Prostate gland (tissue), 2 donors: Measurements from ENCODE around the gene NKX2-4.

Source experiments
- POLR2A ChIP-seq: fragments of 450-650 bp; IDR thresholded peaks from one replicate; pipeline ENCODE4 v1.6.1; 2016; ENCODE audit warnings: antibody characterized with exemption, mild to moderate bottlenecking
- TF ChIP-seq, protein P1 (sequence below), 4 experiments: fragments of 200-600 bp in 2 of 4; fragments of 450-650 bp in 2 of 4; sonication (generic) in 2 of 4; IDR thresholded peaks; 1 replicate in 3 of 4; 2 replicates in 1 of 4; pipeline ENCODE4 v1.5.1; 2016 to 2019; ENCODE audit warnings: antibody characterized with exemption in 4 of 4, mild to moderate bottlenecking in 2 of 4, moderate library complexity in 2 of 4

DNA sequence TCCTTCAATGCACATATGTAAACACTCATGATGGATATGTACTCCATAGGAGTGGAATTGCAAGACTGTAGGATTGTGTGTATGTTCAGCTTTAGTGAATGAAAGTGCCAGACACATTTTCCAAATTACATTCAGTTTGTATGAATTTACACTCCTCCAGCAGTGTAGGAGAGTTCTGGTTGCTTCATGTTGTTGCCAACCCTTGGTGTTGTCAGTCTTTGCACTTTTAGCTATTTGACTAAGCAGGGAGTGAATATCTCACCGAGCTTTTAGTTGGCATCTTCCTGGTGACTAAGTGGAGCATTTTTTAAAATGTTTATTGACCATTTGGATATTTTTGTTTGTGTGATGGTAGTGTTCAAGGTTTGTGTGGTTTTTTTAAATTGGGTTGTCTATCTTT, 23.9 kb downstream of the NKX2-4 start:
- no peak for TF ChIP-seq POLR2A
- TF ChIP-seq, protein P1, sequence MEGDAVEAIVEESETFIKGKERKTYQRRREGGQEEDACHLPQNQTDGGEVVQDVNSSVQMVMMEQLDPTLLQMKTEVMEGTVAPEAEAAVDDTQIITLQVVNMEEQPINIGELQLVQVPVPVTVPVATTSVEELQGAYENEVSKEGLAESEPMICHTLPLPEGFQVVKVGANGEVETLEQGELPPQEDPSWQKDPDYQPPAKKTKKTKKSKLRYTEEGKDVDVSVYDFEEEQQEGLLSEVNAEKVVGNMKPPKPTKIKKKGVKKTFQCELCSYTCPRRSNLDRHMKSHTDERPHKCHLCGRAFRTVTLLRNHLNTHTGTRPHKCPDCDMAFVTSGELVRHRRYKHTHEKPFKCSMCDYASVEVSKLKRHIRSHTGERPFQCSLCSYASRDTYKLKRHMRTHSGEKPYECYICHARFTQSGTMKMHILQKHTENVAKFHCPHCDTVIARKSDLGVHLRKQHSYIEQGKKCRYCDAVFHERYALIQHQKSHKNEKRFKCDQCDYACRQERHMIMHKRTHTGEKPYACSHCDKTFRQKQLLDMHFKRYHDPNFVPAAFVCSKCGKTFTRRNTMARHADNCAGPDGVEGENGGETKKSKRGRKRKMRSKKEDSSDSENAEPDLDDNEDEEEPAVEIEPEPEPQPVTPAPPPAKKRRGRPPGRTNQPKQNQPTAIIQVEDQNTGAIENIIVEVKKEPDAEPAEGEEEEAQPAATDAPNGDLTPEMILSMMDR (IDR thresholded peaks at IDR 0.05), result no peak
